ENCODE measurements around the gene ATP2B2.
A peak's percentile ranks its signal among the peaks of the same experiment; 100 is the strongest.

Gene ATP2B2

GRCh38 chr3:10348404-10348721 lies 157.0 kb downstream of the ATP2B2 start:
- DNase-seq (ENCODE audit: low read depth, low spot score), result no peak
- H3K4me3 ChIP-seq (ENCODE audit: low read length), result no peak overlapping the region

- H3K4me3 ChIP-seq (ENCODE audit: low read length), result no peak overlapping the region
- DNase-seq (ENCODE audit: low read depth, low spot score), result no peak
Measured at GRCh38 chr3:10347648-10348403, 157.6 kb downstream of the ATP2B2 start.

- no peak overlapping the region for H3K4me3 ChIP-seq (ENCODE audit: low read length)
- DNase-seq (ENCODE audit: low read depth, low spot score), result no peak
Measured at GRCh38 chr3:10345911-10346310, 159.5 kb downstream of the ATP2B2 start.

- H3K4me3 ChIP-seq (ENCODE audit: low read length), result no peak overlapping the region
- DNase-seq (ENCODE audit: low read depth, low spot score), result no peak
Measured at GRCh38 chr3:10344944-10345575, 160.3 kb downstream of the ATP2B2 start.

GRCh38 chr3:10344147-10344943 lies 161.0 kb downstream of the ATP2B2 start:
- DNase-seq (ENCODE audit: low read depth, low spot score), result peak; percentile 50
- H3K4me3 ChIP-seq (ENCODE audit: low read length), result no peak overlapping the region

GRCh38 chr3:10343526-10343925 lies 161.9 kb downstream of the ATP2B2 start:
- no peak for DNase-seq (ENCODE audit: low read depth, low spot score)
- H3K4me3 ChIP-seq (ENCODE audit: low read length), result no peak overlapping the region

- H3K4me3 ChIP-seq (ENCODE audit: low read length), result no peak overlapping the region
Measured at GRCh38 chr3:10342781-10343180, 162.6 kb downstream of the ATP2B2 start.

GRCh38 chr3:10341901-10342398 lies 163.4 kb downstream of the ATP2B2 start:
- DNase-seq (ENCODE audit: low read depth, low spot score), result no peak
- no peak overlapping the region for H3K4me3 ChIP-seq (ENCODE audit: low read length)

More at GRCh38 chr3:10342781-10343180, 162.6 kb downstream of the ATP2B2 start:
- DNase-seq (ENCODE audit: low read depth, low spot score), result no peak

- DNase-seq (ENCODE audit: low read depth, low spot score), result no peak
- no peak overlapping the region for H3K4me3 ChIP-seq (ENCODE audit: low read length)
Measured at GRCh38 chr3:10340476-10340875, 164.9 kb downstream of the ATP2B2 start.

- no peak for DNase-seq (ENCODE audit: low read depth, low spot score)
- H3K4me3 ChIP-seq (ENCODE audit: low read length), result no peak overlapping the region
Measured at GRCh38 chr3:10340046-10340445, 165.3 kb downstream of the ATP2B2 start.

- no peak overlapping the region for H3K4me3 ChIP-seq (ENCODE audit: low read length)
- DNase-seq (ENCODE audit: low read depth, low spot score), result no peak
Measured at GRCh38 chr3:10339376-10339955, 165.9 kb downstream of the ATP2B2 start.

- no peak for DNase-seq (ENCODE audit: low read depth, low spot score)
- H3K4me3 ChIP-seq (ENCODE audit: low read length), result no peak overlapping the region
Measured at GRCh38 chr3:10338591-10339353, 166.6 kb downstream of the ATP2B2 start.

GRCh38 chr3:10338164-10338470 lies 167.3 kb downstream of the ATP2B2 start:
- DNase-seq (ENCODE audit: low read depth, low spot score), result no peak
- H3K4me3 ChIP-seq (ENCODE audit: low read length), result no peak overlapping the region

- no peak for DNase-seq (ENCODE audit: low read depth, low spot score)
- no peak overlapping the region for H3K4me3 ChIP-seq (ENCODE audit: low read length)
Measured at GRCh38 chr3:10337323-10338163, 167.8 kb downstream of the ATP2B2 start.

- no peak for DNase-seq (ENCODE audit: low read depth, low spot score)
- H3K4me3 ChIP-seq (ENCODE audit: low read length), result no peak overlapping the region
Measured at GRCh38 chr3:10336761-10337160, 168.6 kb downstream of the ATP2B2 start.

- H3K4me3 ChIP-seq (ENCODE audit: low read length), result no peak overlapping the region
- no peak for DNase-seq (ENCODE audit: low read depth, low spot score)
Measured at GRCh38 chr3:10335871-10336622, 169.3 kb downstream of the ATP2B2 start.

- no peak overlapping the region for H3K4me3 ChIP-seq (ENCODE audit: low read length)
- peak; percentile 45 for DNase-seq (ENCODE audit: low read depth, low spot score)
Measured at GRCh38 chr3:10335190-10335738, 170.1 kb downstream of the ATP2B2 start.
